Loucy (cell line): Measurements from ENCODE around the gene HLTF.

ENCODE experiments used
- H2AFZ ChIP-seq: fragments of 200-600 bp; sonication (generic); 2 replicates; pipeline ENCODE4 v1.6.0; 2016; ENCODE audit warnings: antibody characterized with exemption, mild to moderate bottlenecking, low read length, moderate library complexity
- H3F3A ChIP-seq: fragments of 200-600 bp; 2 replicates; pipeline ENCODE4 v1.6.0; 2016; ENCODE audit warnings: antibody characterized with exemption, low read depth, mild to moderate bottlenecking
- H3K27me3 ChIP-seq: fragments of 200-600 bp; sonication (generic); 2 replicates; pipeline ENCODE4 v1.6.1; 2014; ENCODE audit warnings: low read length, mild to moderate bottlenecking; ENCODE audit not compliant: insufficient read depth, poor library complexity, severe bottlenecking
- H3K36me3 ChIP-seq: fragments of 200-600 bp; sonication (generic); 2 replicates; pipeline ENCODE4 v1.6.1; 2016; ENCODE audit warnings: low read length; ENCODE audit not compliant: insufficient read depth
- H3K4me1 ChIP-seq: fragments of 200-600 bp; sonication (generic); 2 replicates; pipeline ENCODE4 v1.5.1; 2014; ENCODE audit warnings: low read length, mild to moderate bottlenecking; ENCODE audit not compliant: insufficient read depth, poor library complexity, severe bottlenecking
- H3K4me2 ChIP-seq: fragments of 200-600 bp; sonication (generic); 2 replicates; pipeline ENCODE4 v1.6.0; 2014; ENCODE audit warnings: antibody characterized with exemption, low read length, low read depth, mild to moderate bottlenecking; ENCODE audit not compliant: poor library complexity, severe bottlenecking
- H3K4me3 ChIP-seq: fragments of 200-600 bp; sonication (generic); 2 replicates; pipeline ENCODE4 v1.5.1; 2014; ENCODE audit warnings: low read length, mild to moderate bottlenecking, mixed read lengths; ENCODE audit not compliant: poor library complexity, severe bottlenecking
- H3K79me2 ChIP-seq: fragments of 200-600 bp; sonication (generic); 2 replicates; pipeline ENCODE4 v1.6.1; 2014; ENCODE audit warnings: low read length; ENCODE audit not compliant: insufficient read depth
- H3K9ac ChIP-seq: fragments of 200-600 bp; sonication (generic); 2 replicates; pipeline ENCODE4 v1.6.0; 2014; ENCODE audit warnings: mild to moderate bottlenecking, low read depth, low read length, moderate library complexity; ENCODE audit not compliant: poor library complexity, severe bottlenecking
- H3K9me2 ChIP-seq: fragments of 200-600 bp; sonication (generic); replicated peaks from 2 replicates; pipeline ENCODE4 v1.6.1; 2016; ENCODE audit warnings: low read depth, low read length, mixed read lengths
- H3K9me3 ChIP-seq: fragments of 200-600 bp; sonication (generic); 2 replicates; pipeline ENCODE4 v1.6.1; 2014; ENCODE audit warnings: mild to moderate bottlenecking, antibody characterized with exemption, low read length, low read depth; ENCODE audit not compliant: insufficient read depth
- H4K20me1 ChIP-seq: fragments of 200-600 bp; sonication (generic); 2 replicates; pipeline ENCODE4 v1.6.0; 2014; ENCODE audit warnings: antibody characterized with exemption, low read length, mild to moderate bottlenecking; ENCODE audit not compliant: insufficient read depth, poor library complexity, severe bottlenecking
- CTCF ChIP-seq: fragments of 200-600 bp; sonication (generic); conservative IDR thresholded peaks from 2 replicates; pipeline ENCODE4 v1.5.1; 2014; ENCODE audit warnings: mild to moderate bottlenecking, antibody characterized with exemption, low read length
- EZH2phosphoT487 ChIP-seq: fragments of 200-600 bp; IDR thresholded peaks from 2 replicates; pipeline ENCODE4 v1.6.1; 2018; ENCODE audit warnings: antibody characterized with exemption, mild to moderate bottlenecking, moderate library complexity, borderline replicate concordance

The HLTF gene

GRCh38 chr3:149018247-149018646 is 68.1 kb downstream of the HLTF start:
- H2AFZ ChIP-seq, result no peak overlapping the region
- H3K79me2 ChIP-seq, result no peaks in the 10 kb centered on the region
- no peak overlapping the region for H3K4me2 ChIP-seq
- no peaks in the 10 kb centered on the region for H4K20me1 ChIP-seq
- H3K9ac ChIP-seq, result no peak overlapping the region
- no peaks in the 10 kb centered on the region for H3K4me1 ChIP-seq
- TF ChIP-seq CTCF (no peak), EZH2phosphoT487 (no peak)
- H3K36me3 ChIP-seq, result peaks cover 30% of the 10 kb centered on the region; the same call in 1 of the 2 replicates
- H3K27me3 ChIP-seq, result no peaks in the 10 kb centered on the region
- no peak overlapping the region for H3K4me3 ChIP-seq
- H3K9me3 ChIP-seq, result no peaks in the 10 kb centered on the region
- no peaks in the 10 kb centered on the region for H3K9me2 ChIP-seq
- H3F3A ChIP-seq, result no peaks in the 10 kb centered on the region

GRCh38 chr3:149016669-149017541 is 69.4 kb downstream of the HLTF start:
- H3K9me2 ChIP-seq, result no peaks in the 10 kb centered on the region
- H3K36me3 ChIP-seq, result peaks cover 25% of the 10 kb centered on the region; the same call in 1 of the 2 replicates
- no peaks in the 10 kb centered on the region for H3F3A ChIP-seq
- H3K4me2 ChIP-seq, result no peak overlapping the region
- no peaks in the 10 kb centered on the region for H3K9me3 ChIP-seq
- no peak overlapping the region for H3K4me3 ChIP-seq
- H4K20me1 ChIP-seq, result no peaks in the 10 kb centered on the region
- H3K4me1 ChIP-seq, result no peaks in the 10 kb centered on the region
- H3K79me2 ChIP-seq, result no peaks in the 10 kb centered on the region
- H2AFZ ChIP-seq, result no peak overlapping the region
- H3K9ac ChIP-seq, result no peak overlapping the region
- no peaks in the 10 kb centered on the region for H3K27me3 ChIP-seq
- TF ChIP-seq CTCF, result no peak
- no peak for TF ChIP-seq EZH2phosphoT487

DNA sequence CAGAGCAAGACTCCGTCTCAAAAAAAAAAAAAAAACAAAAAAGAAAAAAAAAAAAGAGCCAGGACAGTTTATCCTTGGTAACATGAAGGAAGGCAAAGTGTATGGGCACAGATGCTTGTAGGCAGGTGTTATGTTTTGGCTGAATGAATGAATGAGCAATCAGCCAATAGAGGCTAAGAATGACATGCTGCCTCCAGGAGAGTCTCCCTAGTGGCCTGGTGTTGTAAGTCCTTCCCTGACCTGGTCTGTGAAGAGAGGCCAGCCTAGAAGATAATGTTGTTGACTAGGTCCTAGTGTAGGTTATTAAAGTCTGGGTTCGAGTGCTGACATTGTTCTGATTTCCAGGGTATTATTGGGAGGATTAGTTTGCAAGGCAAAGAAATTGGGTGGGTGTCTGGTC is 70.1 kb downstream of the HLTF start:
- H3K36me3 ChIP-seq, result peaks cover 24% of the 10 kb centered on the region; the same call in 1 of the 2 replicates
- no peaks in the 10 kb centered on the region for H3K27me3 ChIP-seq
- no peaks in the 10 kb centered on the region for H3F3A ChIP-seq
- TF ChIP-seq CTCF (no peak; the same call in 1 of the 2 replicates), EZH2phosphoT487 (no peak)
- no peak overlapping the region for H3K4me3 ChIP-seq
- H3K4me2 ChIP-seq, result no peak overlapping the region
- H3K9me2 ChIP-seq, result no peaks in the 10 kb centered on the region
- no peak overlapping the region for H2AFZ ChIP-seq
- no peaks in the 10 kb centered on the region for H3K9me3 ChIP-seq
- H3K9ac ChIP-seq, result no peak overlapping the region
- no peaks in the 10 kb centered on the region for H3K79me2 ChIP-seq
- no peaks in the 10 kb centered on the region for H4K20me1 ChIP-seq
- H3K4me1 ChIP-seq, result peaks cover under 1% of the 10 kb centered on the region
